Endometrial microvascular endothelial cells (primary cell): ENCODE measurements around the gene MSI2. TPM values are rescaled to one million over a fixed set of nuclear protein-coding genes. Genes with fewer than 3 reads are reported as not detected.
"Not testable (repeated sequence)": the region's sequence is repeated elsewhere in the genome, so short reads cannot be mapped to it uniquely, and the experiment has no call there.

Experiments
- in situ Hi-C: cut with HindIII; loops from 2 replicates; pipeline ENCODE4 v1.10.0; 2017; ENCODE audit warnings: low sequenced_read_pairs, low pct_unique_long_range_greater_than_20kb; ENCODE audit errors: inconsistent ontology term
- total RNA-seq: library from RNA; depleted of rRNA; stranded (reverse); fragments of >200 nt; gene quantifications from one replicate; pipeline ENCODE4 v1.2.3, GENCODE V29; 2015; ENCODE audit errors: inconsistent ontology term

The MSI2 gene
- total RNA-seq, 1 donor from 2014 or later = 19.2 TPM

- in situ Hi-C loops = no loop called here
These were observed 27.1 kb downstream of the MSI2 start for GRCh38 chr17:57283203-57283971.

- in situ Hi-C loops = no loop called here
These were observed 28.3 kb downstream of the MSI2 start for GRCh38 chr17:57284583-57284982.

GRCh38 chr17:57284984-57285646, 28.8 kb downstream of the MSI2 start:
- in situ Hi-C loops = no loop called here

- in situ Hi-C loops = no loop called here
These were observed 29.4 kb downstream of the MSI2 start for GRCh38 chr17:57285701-57286100.

GRCh38 chr17:57286399-57287105, 30.2 kb downstream of the MSI2 start:
- in situ Hi-C loops = no loop called here

GRCh38 chr17:57288040-57288772, 31.9 kb downstream of the MSI2 start:
- in situ Hi-C loops = no loop called here

- in situ Hi-C loops = no loop called here
These were observed 32.4 kb downstream of the MSI2 start for GRCh38 chr17:57288773-57289121.

GRCh38 chr17:57289130-57289529, 32.8 kb downstream of the MSI2 start:
- in situ Hi-C loops = no loop called here

GRCh38 chr17:57289613-57290012, 33.3 kb downstream of the MSI2 start:
- in situ Hi-C loops = no loop called here

- in situ Hi-C loops = no loop called here
These were observed 34.7 kb downstream of the MSI2 start for GRCh38 chr17:57290981-57291380.

- in situ Hi-C loops = no loop called here
These were observed 35.8 kb downstream of the MSI2 start for GRCh38 chr17:57292091-57292490.

- in situ Hi-C loops = no loop called here
These were observed 36.8 kb downstream of the MSI2 start for GRCh38 chr17:57293077-57293476.

GRCh38 chr17:57294101-57294500, 37.8 kb downstream of the MSI2 start:
- in situ Hi-C loops = no loop called here

GRCh38 chr17:57294629-57295501, 38.5 kb downstream of the MSI2 start:
- in situ Hi-C loops = no loop called here

- in situ Hi-C loops = no loop called here
These were observed 39.3 kb downstream of the MSI2 start for GRCh38 chr17:57295526-57296023.

GRCh38 chr17:57296231-57296630, 39.9 kb downstream of the MSI2 start:
- in situ Hi-C loops = no loop called here

GRCh38 chr17:57299176-57299575, 42.9 kb downstream of the MSI2 start:
- in situ Hi-C loops = no loop called here

GRCh38 chr17:57300592-57300991, 44.3 kb downstream of the MSI2 start:
- in situ Hi-C loops = not testable (repeated sequence)
